ENCODE measurements around the gene TSSC4. TPM values are rescaled to one million over a fixed set of nuclear protein-coding genes. Genes with fewer than 3 reads are reported as not detected.
"Not testable (repeated sequence)": the region's sequence is repeated elsewhere in the genome, so short reads cannot be mapped to it uniquely, and the experiment has no call there.

TSSC4 gene
- total RNA-seq, 1 donor from 2014 or later: 48.4 TPM

DNA sequence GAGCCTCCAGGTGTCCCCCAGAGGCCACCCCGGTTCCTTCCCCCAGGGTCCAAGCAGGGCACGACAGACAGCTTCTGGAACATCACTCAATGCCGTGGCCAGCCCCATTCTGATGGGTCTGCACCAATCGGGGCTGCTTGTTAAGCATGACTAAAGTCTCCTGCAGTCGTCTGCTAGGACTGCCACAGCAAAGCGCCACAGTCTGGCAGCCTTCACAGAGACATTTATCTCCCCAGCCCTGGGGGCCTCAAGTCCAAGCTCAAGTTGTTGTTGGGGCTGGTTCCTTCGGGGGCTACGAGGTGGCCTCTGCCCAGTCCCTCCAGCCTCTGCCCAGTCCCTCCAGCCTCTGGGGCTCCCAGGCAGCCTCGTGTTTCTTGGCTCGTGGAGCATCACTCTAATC, 37.4 kb upstream of the TSSC4 start:
- TF ChIP-seq, protein P1, sequence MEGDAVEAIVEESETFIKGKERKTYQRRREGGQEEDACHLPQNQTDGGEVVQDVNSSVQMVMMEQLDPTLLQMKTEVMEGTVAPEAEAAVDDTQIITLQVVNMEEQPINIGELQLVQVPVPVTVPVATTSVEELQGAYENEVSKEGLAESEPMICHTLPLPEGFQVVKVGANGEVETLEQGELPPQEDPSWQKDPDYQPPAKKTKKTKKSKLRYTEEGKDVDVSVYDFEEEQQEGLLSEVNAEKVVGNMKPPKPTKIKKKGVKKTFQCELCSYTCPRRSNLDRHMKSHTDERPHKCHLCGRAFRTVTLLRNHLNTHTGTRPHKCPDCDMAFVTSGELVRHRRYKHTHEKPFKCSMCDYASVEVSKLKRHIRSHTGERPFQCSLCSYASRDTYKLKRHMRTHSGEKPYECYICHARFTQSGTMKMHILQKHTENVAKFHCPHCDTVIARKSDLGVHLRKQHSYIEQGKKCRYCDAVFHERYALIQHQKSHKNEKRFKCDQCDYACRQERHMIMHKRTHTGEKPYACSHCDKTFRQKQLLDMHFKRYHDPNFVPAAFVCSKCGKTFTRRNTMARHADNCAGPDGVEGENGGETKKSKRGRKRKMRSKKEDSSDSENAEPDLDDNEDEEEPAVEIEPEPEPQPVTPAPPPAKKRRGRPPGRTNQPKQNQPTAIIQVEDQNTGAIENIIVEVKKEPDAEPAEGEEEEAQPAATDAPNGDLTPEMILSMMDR (IDR thresholded peaks at IDR 0.05; ENCODE audit: unreplicated experiment): no peak
- no peak for DNase-seq (ENCODE audit: low spot score)
- Mint-ChIP-seq H3K27me3 (ENCODE audit: unreplicated experiment) (peaks cover 10% of the 10 kb centered on the region), H3K27ac (ENCODE audit: unreplicated experiment) (no peak overlapping the region), H3K36me3 (ENCODE audit: low read depth, unreplicated experiment) (peaks cover 8% of the 10 kb centered on the region), H3K9me3 (ENCODE audit: unreplicated experiment) (no peaks in the 10 kb centered on the region), H3K4me3 (ENCODE audit: unreplicated experiment) (no peak overlapping the region), H3K4me1 (ENCODE audit: unreplicated experiment) (no peaks in the 10 kb centered on the region)

DNA sequence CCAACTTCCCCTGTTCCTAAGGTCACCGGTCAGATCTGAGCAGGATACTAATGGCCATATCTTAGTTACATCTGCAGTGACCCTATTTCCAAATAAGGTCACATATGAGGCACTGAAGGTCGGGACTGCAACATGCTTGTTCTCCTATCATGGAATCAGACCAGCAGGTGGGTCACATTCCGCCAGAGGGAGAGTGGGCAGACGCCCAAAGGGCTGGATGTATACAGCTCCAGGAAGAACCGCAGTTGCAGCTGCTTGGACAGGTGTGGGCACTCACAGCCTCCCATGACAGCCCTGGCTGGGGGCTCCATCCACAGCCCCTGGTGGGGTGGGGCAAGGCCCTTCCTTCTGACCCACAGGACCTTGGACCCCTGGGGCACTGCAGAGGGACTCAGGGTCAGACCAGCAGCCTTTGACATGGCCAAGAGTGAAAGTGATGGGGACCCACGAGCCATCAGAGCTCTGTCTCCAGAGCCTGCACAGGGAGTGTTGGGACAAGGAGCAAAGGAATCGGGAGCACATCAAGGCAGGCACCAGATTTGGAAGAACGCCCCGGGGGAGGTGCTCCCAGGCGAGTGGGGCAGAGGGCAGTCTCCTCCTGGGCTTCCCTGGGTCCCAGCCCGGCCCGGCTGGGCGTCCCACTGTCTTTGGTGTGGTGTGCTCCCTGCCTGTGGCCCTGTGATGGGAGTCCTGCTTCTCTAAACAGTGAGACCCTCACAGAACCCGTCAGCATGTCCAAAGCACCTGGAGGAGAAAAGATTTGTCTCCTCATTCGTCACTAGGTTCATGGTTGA, 36.8 kb upstream of the TSSC4 start:
- H3K36me3 Mint-ChIP-seq (ENCODE audit: low read depth, unreplicated experiment): peaks cover 8% of the 10 kb centered on the region
- no peaks in the 10 kb centered on the region for H3K4me1 Mint-ChIP-seq (ENCODE audit: unreplicated experiment)
- TF ChIP-seq, protein P1 (IDR thresholded peaks at IDR 0.05; ENCODE audit: unreplicated experiment): no peak
- no peak overlapping the region for H3K27ac Mint-ChIP-seq (ENCODE audit: unreplicated experiment)
- DNase-seq (ENCODE audit: low spot score): no peak
- H3K9me3 Mint-ChIP-seq (ENCODE audit: unreplicated experiment): no peaks in the 10 kb centered on the region
- H3K4me3 Mint-ChIP-seq (ENCODE audit: unreplicated experiment): no peak overlapping the region
- H3K27me3 Mint-ChIP-seq (ENCODE audit: unreplicated experiment): peaks cover 7% of the 10 kb centered on the region

DNA sequence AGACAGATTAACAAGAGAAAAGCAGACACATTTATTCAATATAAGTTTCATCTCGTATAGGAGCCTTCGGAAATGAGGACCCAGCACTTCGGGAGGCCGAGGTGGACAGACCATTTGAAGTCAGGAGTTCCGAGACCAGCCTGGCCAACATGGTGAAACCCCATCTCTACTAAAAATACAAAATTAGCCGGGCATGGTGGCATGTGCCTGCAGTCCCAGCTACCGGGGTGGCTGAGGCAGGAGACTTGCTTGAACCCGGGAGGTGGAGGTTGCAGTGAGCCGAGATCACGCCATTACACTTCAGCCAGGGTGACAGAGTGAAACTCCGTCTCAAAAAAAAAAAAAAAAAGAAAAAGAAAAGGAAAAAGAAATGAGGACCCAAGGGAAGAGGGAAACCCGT, 36.2 kb upstream of the TSSC4 start:
- DNase-seq (ENCODE audit: low spot score); H3K9me3 Mint-ChIP-seq (ENCODE audit: unreplicated experiment); H3K4me1 Mint-ChIP-seq (ENCODE audit: unreplicated experiment); H3K4me3 Mint-ChIP-seq (ENCODE audit: unreplicated experiment); H3K27me3 Mint-ChIP-seq (ENCODE audit: unreplicated experiment); H3K27ac Mint-ChIP-seq (ENCODE audit: unreplicated experiment); H3K36me3 Mint-ChIP-seq (ENCODE audit: low read depth, unreplicated experiment): not testable (repeated sequence)

DNA sequence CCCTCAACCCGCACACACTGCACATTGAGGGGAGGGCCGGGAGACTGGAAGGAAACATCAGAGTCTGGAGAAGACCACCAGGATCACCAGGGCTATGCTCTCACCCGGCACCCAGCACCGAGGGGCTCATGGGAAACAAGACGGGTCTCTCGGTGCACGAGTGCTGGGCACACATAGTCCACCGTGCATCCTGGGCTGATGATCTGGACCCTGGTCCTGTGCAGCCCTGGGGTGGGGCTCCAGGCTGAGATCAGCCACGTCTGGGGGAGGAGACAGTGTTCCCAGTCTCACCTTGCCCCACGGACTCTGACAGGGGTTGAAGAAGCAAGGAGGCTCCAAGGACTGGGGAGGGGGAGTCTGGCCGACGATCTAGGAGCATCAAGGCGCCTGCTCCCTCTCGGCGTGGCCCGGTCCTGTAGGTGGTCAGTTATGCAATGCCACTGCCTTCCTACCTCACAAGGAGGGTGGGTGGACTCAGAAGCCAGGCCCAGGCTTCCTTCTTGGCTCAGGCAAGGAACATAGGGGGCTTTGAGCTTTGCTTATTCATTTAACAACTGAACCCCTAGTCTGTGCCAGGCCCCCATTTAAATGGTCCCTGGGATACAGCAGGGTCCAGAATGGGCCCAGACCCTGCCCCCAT, 34.9 kb upstream of the TSSC4 start:
- H3K4me3 Mint-ChIP-seq (ENCODE audit: unreplicated experiment): no peak overlapping the region
- H3K36me3 Mint-ChIP-seq (ENCODE audit: low read depth, unreplicated experiment): peaks cover 8% of the 10 kb centered on the region
- H3K9me3 Mint-ChIP-seq (ENCODE audit: unreplicated experiment): no peaks in the 10 kb centered on the region
- H3K27me3 Mint-ChIP-seq (ENCODE audit: unreplicated experiment): peaks cover 5% of the 10 kb centered on the region
- no peak overlapping the region for H3K27ac Mint-ChIP-seq (ENCODE audit: unreplicated experiment)
- DNase-seq (ENCODE audit: low spot score): no peak
- no peaks in the 10 kb centered on the region for H3K4me1 Mint-ChIP-seq (ENCODE audit: unreplicated experiment)
- TF ChIP-seq, protein P1 (IDR thresholded peaks at IDR 0.05; ENCODE audit: unreplicated experiment): no peak

DNA sequence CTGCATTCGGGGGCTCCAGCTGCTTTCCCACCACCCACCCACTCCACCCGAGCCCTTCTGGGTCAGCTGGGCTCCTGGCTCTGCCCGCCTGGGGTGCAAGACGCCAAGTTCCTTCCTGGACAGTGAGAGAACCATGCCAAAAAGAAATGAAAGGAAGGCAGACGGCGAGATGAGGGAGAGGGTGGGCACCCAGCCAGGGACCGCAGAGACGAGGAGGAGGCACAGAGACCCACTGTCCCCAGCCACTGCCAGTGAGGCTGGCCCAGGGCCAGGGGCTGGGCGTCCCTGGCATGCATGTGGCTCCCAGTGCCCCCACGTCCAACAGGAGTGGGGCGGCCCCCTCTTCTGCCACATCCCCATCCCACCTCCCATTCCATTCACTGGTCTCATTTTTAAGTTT, 34.3 kb upstream of the TSSC4 start:
- no peaks in the 10 kb centered on the region for H3K9me3 Mint-ChIP-seq (ENCODE audit: unreplicated experiment)
- TF ChIP-seq, protein P1 (IDR thresholded peaks at IDR 0.05; ENCODE audit: unreplicated experiment): no peak
- peaks cover 5% of the 10 kb centered on the region for H3K27me3 Mint-ChIP-seq (ENCODE audit: unreplicated experiment)
- H3K36me3 Mint-ChIP-seq (ENCODE audit: low read depth, unreplicated experiment): peaks cover 8% of the 10 kb centered on the region
- H3K27ac Mint-ChIP-seq (ENCODE audit: unreplicated experiment): no peak overlapping the region
- H3K4me3 Mint-ChIP-seq (ENCODE audit: unreplicated experiment): no peak overlapping the region
- no peaks in the 10 kb centered on the region for H3K4me1 Mint-ChIP-seq (ENCODE audit: unreplicated experiment)
- DNase-seq (ENCODE audit: low spot score): no peak

Measured in endothelial cell (in vitro differentiated cells).